CD14-positive monocyte (primary cell): ENCODE measurements around the gene ZNF584. TPM values are rescaled to one million over a fixed set of nuclear protein-coding genes. Genes with fewer than 3 reads are reported as not detected.

Experiments
- DNase-seq, 3 donors: peaks; one replicate each; pipeline ENCODE4 v3.0.0-alpha.2; 2011 to 2022
- H2AFZ ChIP-seq: 2 replicates; pipeline ENCODE4 v1.6.0; 2012; ENCODE audit warnings: mild to moderate bottlenecking, low read depth, low read length, inconsistent platforms; ENCODE audit not compliant: insufficient read depth, poor library complexity, severe bottlenecking
- H3K27ac ChIP-seq, 2 donors: 1 replicate in 1 of 2; 2 replicates in 1 of 2; pipeline ENCODE4 v1.5.1; 2012 to 2013; ENCODE audit warnings: low read length in 2 of 2, control low read depth in 1 of 2, inconsistent platforms in 1 of 2, low read depth in 1 of 2, mild to moderate bottlenecking in 1 of 2
- H3K27me3 ChIP-seq, 2 donors: one replicate each; pipeline versions ENCODE4 v1.6.0 to v1.6.1; 2011 to 2013; ENCODE audit warnings: low read length in 2 of 2; ENCODE audit not compliant: control insufficient read depth in 2 of 2, insufficient read depth in 2 of 2
- H3K36me3 ChIP-seq, 2 donors: replicated peaks in 1 of 2; 1 replicate in 1 of 2; 2 replicates in 1 of 2; pipeline versions ENCODE4 v1.5.1 to v1.6.1; 2012 to 2013; ENCODE audit warnings: low read length in 2 of 2, control low read depth in 1 of 2, inconsistent platforms in 1 of 2, mild to moderate bottlenecking in 1 of 2; ENCODE audit not compliant: insufficient read depth in 2 of 2, control insufficient read depth in 1 of 2
- H3K4me1 ChIP-seq, 2 donors: 1 replicate in 1 of 2; 2 replicates in 1 of 2; pipeline versions ENCODE4 v1.5.1 to v1.6.1; 2012 to 2013; ENCODE audit warnings: low read length in 2 of 2, control low read depth in 1 of 2, inconsistent platforms in 1 of 2, mild to moderate bottlenecking in 1 of 2, moderate library complexity in 1 of 2; ENCODE audit not compliant: insufficient read depth in 2 of 2, control insufficient read depth in 1 of 2
- H3K4me2 ChIP-seq: replicated peaks from 2 replicates; pipeline ENCODE3; 2012; ENCODE audit warnings: low read length, moderate library complexity, mild to moderate bottlenecking; ENCODE audit not compliant: poor library complexity, severe bottlenecking; ENCODE audit errors: extremely low read depth
- H3K4me3 ChIP-seq, 3 experiments: fragments of 200-600 bp in 1 of 3; sonication (generic) in 1 of 3; replicated peaks in 1 of 3; 1 replicate in 2 of 3; 2 replicates in 1 of 3; pipeline ENCODE4 v1.5.1; 2011 to 2013; ENCODE audit warnings: low read length in 3 of 3, mild to moderate bottlenecking in 3 of 3, control low read depth in 2 of 3, low read depth in 2 of 3, inconsistent platforms in 1 of 3, moderate library complexity in 1 of 3
- H3K79me2 ChIP-seq: 2 replicates; pipeline ENCODE4 v1.6.0; 2012; ENCODE audit warnings: mild to moderate bottlenecking, control low read depth, inconsistent platforms, low read length, moderate library complexity; ENCODE audit not compliant: insufficient read depth
- H3K9ac ChIP-seq: 2 replicates; pipeline ENCODE4 v1.6.0; 2017; ENCODE audit warnings: low read length, mild to moderate bottlenecking; ENCODE audit not compliant: insufficient read depth, poor library complexity, severe bottlenecking
- H3K9me3 ChIP-seq, 2 donors: replicated peaks in 1 of 2; 1 replicate in 1 of 2; 2 replicates in 1 of 2; pipeline versions ENCODE4 v1.5.1 to v1.6.1; 2012 to 2013; ENCODE audit warnings: low read length in 2 of 2, control low read depth in 1 of 2; ENCODE audit not compliant: control insufficient read depth in 1 of 2, insufficient read depth in 1 of 2
- H4K20me1 ChIP-seq: 2 replicates; pipeline ENCODE4 v1.6.0; 2012; ENCODE audit warnings: mild to moderate bottlenecking, low read length, control low read depth, moderate library complexity; ENCODE audit not compliant: insufficient read depth
- H3K27ac Mint-ChIP-seq, 7 donors: one replicate each; pipeline ENCODE4 v1.8.0; 2020; ENCODE audit warnings: mild to moderate bottlenecking in 7 of 7, mixed read lengths in 7 of 7, moderate library complexity in 6 of 7, inconsistent platforms in 2 of 7
- H3K27me3 Mint-ChIP-seq, 3 donors: one replicate each; pipeline ENCODE4 v1.8.0; 2021 to 2022; ENCODE audit warnings: low read depth in 3 of 3, mild to moderate bottlenecking in 3 of 3, mixed read lengths in 3 of 3, moderate library complexity in 3 of 3, inconsistent platforms in 1 of 3
- H3K36me3 Mint-ChIP-seq, 2 donors: one replicate each; pipeline ENCODE4 v1.8.0; 2020; ENCODE audit warnings: mixed read lengths in 2 of 2, inconsistent platforms in 1 of 2, mild to moderate bottlenecking in 1 of 2
- H3K4me1 Mint-ChIP-seq: one replicate; pipeline ENCODE4 v1.8.0; 2020; ENCODE audit warnings: mild to moderate bottlenecking, mixed read lengths
- H3K4me3 Mint-ChIP-seq, 2 donors: one replicate each; pipeline ENCODE4 v1.8.0; 2020; ENCODE audit warnings: mild to moderate bottlenecking in 2 of 2, mixed read lengths in 2 of 2, moderate library complexity in 1 of 2
- H3K9me3 Mint-ChIP-seq, 7 donors: one replicate each; pipeline ENCODE4 v1.8.0; 2020 to 2022; ENCODE audit warnings: mixed read lengths in 7 of 7, mild to moderate bottlenecking in 6 of 7, moderate library complexity in 6 of 7, inconsistent platforms in 2 of 7
- WGBS: methylation state at CpG from one replicate; pipeline ENCODE4 v1.1.5; 2013; ENCODE audit warnings: missing lambda C conversion rate; ENCODE audit not compliant: insufficient coverage; 5-methylcytosine and 5-hydroxymethylcytosine counted together
- intact Hi-C, 2 donors: fragments of 100-400 bp; cut with micrococcal nuclease; formaldehyde crosslinking; loops; one replicate each; pipeline versions ENCODE4 v1.15.0 to v1.15.1; 2023
- polyA plus RNA-seq, 3 donors: library from polyadenylated mRNA; depleted of rRNA in 1 of 3; unstranded in 2 of 3; stranded (reverse) in 1 of 3; fragments of 300-500 nt in 2 of 3; fragments of >200 nt in 1 of 3; fragmentation: Illumina TruSeq in 2 of 3; gene quantifications; 1 replicate in 2 of 3; 2 replicates in 1 of 3; pipeline ENCODE4 v1.2.3, GENCODE V29; 2012 to 2021
- TF ChIP-seq, protein P1 (sequence below): fragments of 200-600 bp; IDR thresholded peaks from one replicate; pipeline ENCODE4 v1.8.0; 2022; ENCODE audit warnings: antibody characterized with exemption, mild to moderate bottlenecking

Gene ZNF584
- polyA plus RNA-seq, 3 donors: 1.2 to 3.1 (median 1.7) TPM

DNA sequence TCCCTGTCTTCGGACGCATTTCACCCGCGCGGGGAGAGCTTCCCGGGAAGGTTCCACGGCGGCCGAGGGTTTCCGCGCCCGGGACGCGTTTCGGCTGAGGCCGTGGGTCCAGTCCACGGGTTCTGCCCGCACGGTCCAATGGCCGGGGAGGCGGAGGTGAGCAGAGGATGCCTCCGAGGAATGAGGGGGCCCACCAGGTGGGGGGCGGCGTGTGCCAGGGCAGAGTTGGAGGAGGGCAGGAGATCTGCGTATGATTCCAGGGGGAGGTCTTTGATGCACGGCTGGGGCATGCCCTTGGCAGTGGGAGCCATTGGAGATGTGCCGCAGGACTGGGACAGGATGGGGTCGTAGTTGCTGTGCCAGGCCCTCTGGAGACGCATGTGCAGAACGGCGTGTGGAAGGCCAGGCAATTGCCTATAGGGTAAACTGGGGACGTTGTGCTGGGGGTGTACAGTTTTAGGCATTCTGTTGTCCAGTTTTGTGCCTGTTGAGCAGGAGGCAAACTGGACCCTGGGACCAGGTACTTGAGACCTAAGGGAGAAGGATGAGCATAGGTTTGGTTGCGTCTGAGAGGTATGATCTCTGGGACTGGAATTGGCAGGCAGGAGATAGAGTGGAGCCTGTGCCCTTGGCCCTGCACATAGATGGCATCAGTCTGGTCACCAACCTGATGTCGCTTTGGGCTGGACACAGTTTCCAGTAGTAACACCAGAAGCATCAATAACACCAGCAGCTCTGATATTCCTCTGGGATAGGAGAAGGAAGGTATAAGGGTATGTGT is 751 bp downstream of the ZNF584 start:
- peaks cover 0 to 10% (median 5%) of the 10 kb centered on the region in 7 donors for H3K9me3 Mint-ChIP-seq
- no peak for DNase-seq
- Histone ChIP-seq H3K9ac (peak overlapping the region; percentile 75), H3K4me3 (peak overlapping the region; percentile 61 to 96 (median 72)), H3K4me2 (peak overlapping the region; percentile 97), H3K4me1 (peaks cover 16 to 22% of the 10 kb centered on the region in 2 donors), H3K79me2 (peaks cover 3% of the 10 kb centered on the region), H2AFZ (peak overlapping the region; percentile 99), H4K20me1 (no peaks in the 10 kb centered on the region), H3K9me3 (no peaks in the 10 kb centered on the region), H3K27ac (peak overlapping the region; percentile 3 to 85), H3K36me3 (no peaks in the 10 kb centered on the region), H3K27me3 (no peaks in the 10 kb centered on the region)
- peaks cover 26% of the 10 kb centered on the region for H3K4me1 Mint-ChIP-seq
- peak overlapping the region; percentile 84 to 92 for H3K4me3 Mint-ChIP-seq
- peak overlapping the region in 6 of 7 donors; percentile 20 to 89 (median 58) for H3K27ac Mint-ChIP-seq
- H3K36me3 Mint-ChIP-seq: peaks cover 0 to 3% of the 10 kb centered on the region in 2 donors
- 2% methylated on average over 33 of the region's 34 CpGs for WGBS
- intact Hi-C loops: loop anchor here in 1 of 2 donors (5.0 kb wide), 1 partner anchor 82 kb away; the partner anchor contains the start of gene ZSCAN22
- TF ChIP-seq, protein P1, sequence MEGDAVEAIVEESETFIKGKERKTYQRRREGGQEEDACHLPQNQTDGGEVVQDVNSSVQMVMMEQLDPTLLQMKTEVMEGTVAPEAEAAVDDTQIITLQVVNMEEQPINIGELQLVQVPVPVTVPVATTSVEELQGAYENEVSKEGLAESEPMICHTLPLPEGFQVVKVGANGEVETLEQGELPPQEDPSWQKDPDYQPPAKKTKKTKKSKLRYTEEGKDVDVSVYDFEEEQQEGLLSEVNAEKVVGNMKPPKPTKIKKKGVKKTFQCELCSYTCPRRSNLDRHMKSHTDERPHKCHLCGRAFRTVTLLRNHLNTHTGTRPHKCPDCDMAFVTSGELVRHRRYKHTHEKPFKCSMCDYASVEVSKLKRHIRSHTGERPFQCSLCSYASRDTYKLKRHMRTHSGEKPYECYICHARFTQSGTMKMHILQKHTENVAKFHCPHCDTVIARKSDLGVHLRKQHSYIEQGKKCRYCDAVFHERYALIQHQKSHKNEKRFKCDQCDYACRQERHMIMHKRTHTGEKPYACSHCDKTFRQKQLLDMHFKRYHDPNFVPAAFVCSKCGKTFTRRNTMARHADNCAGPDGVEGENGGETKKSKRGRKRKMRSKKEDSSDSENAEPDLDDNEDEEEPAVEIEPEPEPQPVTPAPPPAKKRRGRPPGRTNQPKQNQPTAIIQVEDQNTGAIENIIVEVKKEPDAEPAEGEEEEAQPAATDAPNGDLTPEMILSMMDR: no peak
- peaks cover 0 to 5% (median 5%) of the 10 kb centered on the region in 3 donors for H3K27me3 Mint-ChIP-seq

- H3K36me3 Mint-ChIP-seq: peaks cover 24 to 41% of the 10 kb centered on the region in 2 donors
These were observed 8.2 kb downstream of the ZNF584 start for GRCh38 chr19:58416604-58417003.

More at GRCh38 chr19:58416604-58417003, 8.2 kb downstream of the ZNF584 start:
- Histone ChIP-seq H3K4me2 (no peak overlapping the region), H3K27me3 (no peaks in the 10 kb centered on the region), H3K4me3 (no peak overlapping the region), H3K4me1 (no peaks in the 10 kb centered on the region), H3K27ac (no peak overlapping the region), H3K9ac (no peak overlapping the region), H3K9me3 (peaks cover 26 to 54% of the 10 kb centered on the region in 2 donors), H3K36me3 (peaks cover 19 to 36% of the 10 kb centered on the region in 2 donors), H2AFZ (no peak overlapping the region), H3K79me2 (no peaks in the 10 kb centered on the region), H4K20me1 (no peaks in the 10 kb centered on the region)
- Mint-ChIP-seq H3K27ac (no peak overlapping the region), H3K9me3 (peaks cover 14 to 52% (median 42%) of the 10 kb centered on the region in 7 donors), H3K4me3 (no peak overlapping the region), H3K27me3 (peaks cover 0 to 4% (median 0%) of the 10 kb centered on the region in 3 donors), H3K4me1 (no peaks in the 10 kb centered on the region)
- no peak for DNase-seq
- TF ChIP-seq, protein P1: no peak
- 94% methylated on average over 5 of the region's 5 CpGs for WGBS
- intact Hi-C loops: no loop called here
